AG10803 (cell line): ENCODE measurements around the gene IMMP2L.

Experiments
- DNase-seq: peaks from one replicate; pipeline ENCODE4 v3.0.0; 2010; ENCODE audit warnings: low read depth
- H3K4me3 ChIP-seq: 2 replicates; pipeline ENCODE4 v1.5.1; 2011; ENCODE audit warnings: mild to moderate bottlenecking, low read length, control low read depth
- CTCF ChIP-seq: conservative IDR thresholded peaks from 2 replicates; pipeline ENCODE4 v1.5.1; 2011; ENCODE audit warnings: mild to moderate bottlenecking, low read length, control low read depth, inconsistent platforms

Gene IMMP2L

GRCh38 chr7:111159426-111159825 lies 402.9 kb downstream of the IMMP2L start:
- TF ChIP-seq CTCF: no peak
- no peak overlapping the region for H3K4me3 ChIP-seq
- DNase-seq: peak; percentile 41

DNA sequence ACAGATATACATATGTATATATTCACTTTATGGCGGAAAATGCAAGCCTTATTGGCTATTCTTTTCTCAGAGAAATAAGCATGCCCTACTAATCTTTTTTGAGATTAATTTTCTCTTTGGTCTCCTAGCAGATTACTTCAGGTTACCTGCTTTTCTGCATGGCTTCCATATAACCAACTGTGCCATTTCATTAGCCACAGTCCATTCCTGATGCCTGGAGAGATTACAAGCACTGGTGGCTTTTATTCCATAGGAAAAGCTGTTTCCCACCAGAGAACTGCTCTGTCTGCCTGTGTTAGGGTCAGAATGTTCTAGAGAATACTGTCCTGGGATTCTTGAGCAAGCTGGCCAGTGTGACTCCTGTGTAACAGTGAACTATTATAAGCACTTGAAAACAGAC lies 411.6 kb downstream of the IMMP2L start:
- no peak for DNase-seq
- H3K4me3 ChIP-seq: no peak overlapping the region
- TF ChIP-seq CTCF: no peak

DNA sequence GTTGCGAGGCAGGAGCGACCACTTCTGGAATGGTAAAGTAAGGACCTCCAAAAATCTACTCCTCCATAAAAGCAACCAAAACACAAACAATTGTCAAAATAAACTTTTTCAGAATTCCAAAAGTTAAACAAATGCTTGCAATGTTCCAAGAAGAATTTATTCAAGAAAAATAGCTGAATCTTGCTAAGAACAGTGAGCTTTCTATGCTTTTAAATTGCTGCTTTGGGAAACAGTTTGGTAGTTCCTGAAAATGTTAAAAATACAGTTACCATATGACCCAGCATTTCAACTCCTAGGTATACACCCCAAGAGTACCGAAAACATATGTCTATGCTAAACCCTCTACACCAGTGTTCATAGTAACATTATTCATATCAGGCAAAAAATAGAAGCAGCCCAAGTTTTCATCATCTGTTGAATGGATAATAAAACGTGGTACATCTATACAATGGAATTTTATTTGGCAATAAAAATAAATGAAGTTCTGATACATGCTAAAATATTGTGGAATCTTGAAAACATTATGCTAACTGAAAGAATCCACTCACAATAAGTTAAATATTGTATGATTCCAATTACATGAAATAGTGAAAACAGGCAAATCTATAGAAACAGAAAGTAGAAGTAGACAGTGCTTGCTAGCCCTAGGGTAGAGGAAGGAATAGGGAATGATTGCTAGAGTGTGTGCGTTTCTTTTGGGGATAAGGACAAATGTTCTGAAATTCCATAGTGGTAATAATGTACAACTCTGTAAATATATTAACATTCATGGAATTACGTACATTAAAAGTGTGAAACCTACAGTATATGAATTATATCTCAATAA lies 414.4 kb downstream of the IMMP2L start:
- H3K4me3 ChIP-seq: no peak overlapping the region
- TF ChIP-seq CTCF: no peak
- no peak for DNase-seq

DNA sequence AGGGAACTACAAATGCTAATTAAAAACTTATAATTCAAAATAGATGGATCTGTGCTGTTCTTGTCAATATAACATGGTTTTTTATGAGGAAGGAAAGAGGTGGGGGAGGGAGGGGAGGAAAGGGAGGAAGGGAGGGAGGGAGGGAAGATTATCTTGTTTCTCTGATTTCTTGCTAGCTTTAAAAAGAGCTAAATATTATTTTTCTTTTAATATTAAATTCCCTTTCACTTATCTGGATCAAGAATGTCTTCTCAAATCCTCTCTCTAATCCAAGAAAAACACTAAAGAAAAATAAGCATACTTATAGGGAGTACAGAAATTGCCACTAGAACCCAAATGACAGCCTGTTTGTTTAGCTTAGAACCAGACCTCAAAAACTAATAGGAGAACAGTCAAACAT lies 416.2 kb downstream of the IMMP2L start:
- no peak for DNase-seq
- no peak for TF ChIP-seq CTCF
- H3K4me3 ChIP-seq: no peak overlapping the region

GRCh38 chr7:111145472-111145871 lies 416.8 kb downstream of the IMMP2L start:
- no peak for DNase-seq
- H3K4me3 ChIP-seq: no peak overlapping the region
- no peak for TF ChIP-seq CTCF

GRCh38 chr7:111140091-111140865 lies 422.0 kb downstream of the IMMP2L start:
- no peak for TF ChIP-seq CTCF
- DNase-seq: no peak
- no peak overlapping the region for H3K4me3 ChIP-seq

- no peak for TF ChIP-seq CTCF
- no peak overlapping the region for H3K4me3 ChIP-seq
- peak; percentile 1 for DNase-seq
Observed at GRCh38 chr7:111138586-111138985, 423.7 kb downstream of the IMMP2L start.
